HEK293 (cell line): ENCODE data around the gene LACTBL1.

ENCODE experiments used
- CTCF ChIP-seq: fragments of 450-650 bp; formaldehyde crosslinking; IDR thresholded peaks from 2 replicates; pipeline ENCODE4 v1.5.1; 2016; ENCODE audit warnings: missing biosample characterization, missing genetic modification characterization
- PRDM10 ChIP-seq: fragments of 450-650 bp; formaldehyde crosslinking; IDR thresholded peaks from 2 replicates; pipeline ENCODE4 v1.5.1; 2016; ENCODE audit warnings: missing biosample characterization, missing genetic modification characterization
- REST ChIP-seq: fragments of 450-650 bp; formaldehyde crosslinking; IDR thresholded peaks from 2 replicates; pipeline ENCODE4 v1.5.1; 2016; ENCODE audit warnings: missing biosample characterization, missing genetic modification characterization
- SALL2 ChIP-seq: fragments of 450-650 bp; formaldehyde crosslinking; IDR thresholded peaks from 2 replicates; pipeline ENCODE4 v1.5.0; 2017; ENCODE audit warnings: missing biosample characterization, mild to moderate bottlenecking, missing genetic modification characterization, borderline replicate concordance
- ZBTB7A ChIP-seq: fragments of 450-650 bp; formaldehyde crosslinking; IDR thresholded peaks from 2 replicates; pipeline ENCODE4 v1.5.1; 2016; ENCODE audit warnings: low read depth, missing biosample characterization, missing genetic modification characterization
- ZNF18 ChIP-seq: fragments of 450-650 bp; formaldehyde crosslinking; IDR thresholded peaks from 2 replicates; pipeline ENCODE4 v1.5.1; 2016; ENCODE audit warnings: missing biosample characterization, missing genetic modification characterization
- ZNF639 ChIP-seq: fragments of 450-650 bp; formaldehyde crosslinking; IDR thresholded peaks from 2 replicates; pipeline ENCODE4 v1.5.1; 2016; ENCODE audit warnings: missing biosample characterization, missing genetic modification characterization
- ZNF785 ChIP-seq: fragments of 450-650 bp; formaldehyde crosslinking; IDR thresholded peaks from 2 replicates; pipeline ENCODE4 v1.5.1; 2016; ENCODE audit warnings: missing biosample characterization, missing genetic modification characterization
- ZNF792 ChIP-seq: fragments of 450-650 bp; formaldehyde crosslinking; IDR thresholded peaks from 2 replicates; pipeline ENCODE4 v1.5.1; 2016; ENCODE audit warnings: missing biosample characterization, missing genetic modification characterization

GRCh38 chr1:22953057-22953739 is 19.5 kb downstream of the LACTBL1 start:
- TF ChIP-seq ZNF18, result no peak
- TF ChIP-seq ZNF792, result no peak
- TF ChIP-seq PRDM10 (tag by site-specific recombination), result no peak
- no peak for TF ChIP-seq REST (tag by site-specific recombination)
- TF ChIP-seq CTCF (tag by site-specific recombination), result no peak
- no peak for TF ChIP-seq SALL2 (tag by site-specific recombination)
- no peak for TF ChIP-seq ZBTB7A
- no peak for TF ChIP-seq ZNF639 (tag by site-specific recombination)
- TF ChIP-seq ZNF785 (tag by site-specific recombination), result no peak
